Parathyroid adenoma (tissue), 2 donors: ENCODE results near the gene AGAP1.

Experiments used
- H2AFZ ChIP-seq: fragments of 300-600 bp; sonication (generic); one replicate; pipeline ENCODE4 v1.7.0; 2017; ENCODE audit warnings: antibody characterized with exemption, mild to moderate bottlenecking
- H3K27ac ChIP-seq: fragments of 300-600 bp; sonication (generic); one replicate; pipeline ENCODE4 v1.7.0; 2017
- H3K27me3 ChIP-seq: fragments of 300-600 bp; sonication (generic); one replicate; pipeline ENCODE4 v1.7.0; 2017; ENCODE audit warnings: low read length; ENCODE audit not compliant: control insufficient read depth, insufficient read depth
- H3K36me3 ChIP-seq: fragments of 300-600 bp; sonication (generic); one replicate; pipeline ENCODE4 v1.7.0; 2017; ENCODE audit warnings: low read length; ENCODE audit not compliant: control insufficient read depth, insufficient read depth
- H3K4me1 ChIP-seq: fragments of 300-600 bp; sonication (generic); one replicate; pipeline ENCODE4 v1.7.0; 2017; ENCODE audit warnings: control low read depth
- H3K4me2 ChIP-seq: fragments of 300-600 bp; sonication (generic); one replicate; pipeline ENCODE4 v1.7.0; 2017; ENCODE audit warnings: low read length
- H3K4me3 ChIP-seq: fragments of 300-600 bp; sonication (generic); one replicate; pipeline ENCODE4 v1.7.0; 2017; ENCODE audit warnings: low read depth, low read length
- H3K79me2 ChIP-seq: fragments of 300-600 bp; sonication (generic); one replicate; pipeline ENCODE4 v1.7.0; 2017; ENCODE audit warnings: control low read depth
- H3K9ac ChIP-seq: fragments of 300-600 bp; sonication (generic); one replicate; pipeline ENCODE4 v1.7.0; 2017; ENCODE audit warnings: mild to moderate bottlenecking
- H3K9me3 ChIP-seq: fragments of 300-600 bp; sonication (generic); one replicate; pipeline ENCODE4 v1.7.0; 2017; ENCODE audit warnings: low read length; ENCODE audit not compliant: control insufficient read depth
- TF ChIP-seq, protein P1 (sequence below): fragments of 300-600 bp; sonication (generic); IDR thresholded peaks from one replicate; pipeline ENCODE4 v1.7.0; 2017; ENCODE audit warnings: antibody characterized with exemption, mild to moderate bottlenecking
- donor health status: primary hyperparathyroidism.

The AGAP1 gene

DNA sequence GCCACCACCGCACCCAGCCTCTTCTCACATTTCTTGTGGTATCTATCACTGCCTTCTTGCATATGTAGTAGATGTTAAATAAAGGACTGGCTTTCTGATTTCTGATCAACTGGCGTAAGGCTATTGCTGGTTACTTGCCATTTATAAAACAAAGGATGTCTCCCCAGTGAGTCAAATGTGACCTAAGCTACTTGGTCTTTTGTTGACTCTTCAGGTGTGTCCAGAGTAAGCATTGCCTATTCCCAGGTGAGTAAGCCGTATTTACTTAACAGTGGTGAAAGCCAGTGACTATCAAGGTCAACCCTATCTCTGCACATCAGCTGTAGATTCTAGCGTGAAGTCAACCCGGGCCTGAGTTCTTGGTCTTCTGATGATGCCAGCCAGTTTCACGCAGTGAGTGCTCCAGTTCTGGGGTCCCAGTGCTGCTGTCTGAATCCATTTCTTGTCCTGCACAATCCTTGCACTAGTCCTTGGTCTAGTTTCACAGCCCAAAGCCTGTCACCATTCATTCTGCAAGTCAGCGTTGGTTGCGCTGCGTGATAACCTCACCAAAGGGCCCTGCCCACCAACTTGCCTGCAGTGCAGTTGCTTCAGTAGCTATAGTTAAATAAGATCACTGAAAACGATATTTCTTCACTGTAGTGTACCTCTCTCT is 554.2 kb downstream of the AGAP1 start:
- Histone ChIP-seq H3K9ac (no peak overlapping the region), H3K4me1 (no peaks in the 10 kb centered on the region), H3K4me3 (no peak overlapping the region), H3K27ac (no peak overlapping the region), H3K36me3 (no peaks in the 10 kb centered on the region), H2AFZ (no peak overlapping the region), H3K27me3 (no peaks in the 10 kb centered on the region), H3K9me3 (no peaks in the 10 kb centered on the region), H3K79me2 (no peaks in the 10 kb centered on the region), H3K4me2 (no peak overlapping the region)
- TF ChIP-seq, protein P1, sequence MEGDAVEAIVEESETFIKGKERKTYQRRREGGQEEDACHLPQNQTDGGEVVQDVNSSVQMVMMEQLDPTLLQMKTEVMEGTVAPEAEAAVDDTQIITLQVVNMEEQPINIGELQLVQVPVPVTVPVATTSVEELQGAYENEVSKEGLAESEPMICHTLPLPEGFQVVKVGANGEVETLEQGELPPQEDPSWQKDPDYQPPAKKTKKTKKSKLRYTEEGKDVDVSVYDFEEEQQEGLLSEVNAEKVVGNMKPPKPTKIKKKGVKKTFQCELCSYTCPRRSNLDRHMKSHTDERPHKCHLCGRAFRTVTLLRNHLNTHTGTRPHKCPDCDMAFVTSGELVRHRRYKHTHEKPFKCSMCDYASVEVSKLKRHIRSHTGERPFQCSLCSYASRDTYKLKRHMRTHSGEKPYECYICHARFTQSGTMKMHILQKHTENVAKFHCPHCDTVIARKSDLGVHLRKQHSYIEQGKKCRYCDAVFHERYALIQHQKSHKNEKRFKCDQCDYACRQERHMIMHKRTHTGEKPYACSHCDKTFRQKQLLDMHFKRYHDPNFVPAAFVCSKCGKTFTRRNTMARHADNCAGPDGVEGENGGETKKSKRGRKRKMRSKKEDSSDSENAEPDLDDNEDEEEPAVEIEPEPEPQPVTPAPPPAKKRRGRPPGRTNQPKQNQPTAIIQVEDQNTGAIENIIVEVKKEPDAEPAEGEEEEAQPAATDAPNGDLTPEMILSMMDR: no peak

GRCh38 chr2:236049981-236050380 is 556.1 kb downstream of the AGAP1 start:
- H3K27me3 ChIP-seq: no peaks in the 10 kb centered on the region
- TF ChIP-seq, protein P1: no peak
- no peak overlapping the region for H2AFZ ChIP-seq
- no peaks in the 10 kb centered on the region for H3K36me3 ChIP-seq
- H3K4me3 ChIP-seq: no peak overlapping the region
- H3K4me2 ChIP-seq: no peak overlapping the region
- no peak overlapping the region for H3K9ac ChIP-seq
- no peaks in the 10 kb centered on the region for H3K9me3 ChIP-seq
- no peaks in the 10 kb centered on the region for H3K79me2 ChIP-seq
- no peaks in the 10 kb centered on the region for H3K4me1 ChIP-seq
- H3K27ac ChIP-seq: no peak overlapping the region

GRCh38 chr2:236051351-236051750 is 557.5 kb downstream of the AGAP1 start:
- Histone ChIP-seq H3K4me1 (no peaks in the 10 kb centered on the region), H3K4me3 (no peak overlapping the region)

GRCh38 chr2:236051806-236052205 is 558.0 kb downstream of the AGAP1 start:
- H3K27me3 ChIP-seq: no peaks in the 10 kb centered on the region
- H3K27ac ChIP-seq: no peak overlapping the region
- no peaks in the 10 kb centered on the region for H3K36me3 ChIP-seq
- H3K4me3 ChIP-seq: no peak overlapping the region
- no peaks in the 10 kb centered on the region for H3K79me2 ChIP-seq
- H2AFZ ChIP-seq: no peak overlapping the region
- no peak overlapping the region for H3K4me2 ChIP-seq
- H3K4me1 ChIP-seq: no peaks in the 10 kb centered on the region
- no peak overlapping the region for H3K9ac ChIP-seq
- TF ChIP-seq, protein P1: no peak
- H3K9me3 ChIP-seq: no peaks in the 10 kb centered on the region

More at GRCh38 chr2:236051351-236051750, 557.5 kb downstream of the AGAP1 start:
- Histone ChIP-seq H3K27ac (no peak overlapping the region), H3K36me3 (no peaks in the 10 kb centered on the region), H2AFZ (no peak overlapping the region), H3K27me3 (no peaks in the 10 kb centered on the region), H3K79me2 (no peaks in the 10 kb centered on the region), H3K9ac (no peak overlapping the region), H3K9me3 (no peaks in the 10 kb centered on the region), H3K4me2 (no peak overlapping the region)
- TF ChIP-seq, protein P1: no peak

- TF ChIP-seq, protein P1: no peak
- Histone ChIP-seq H3K36me3 (no peaks in the 10 kb centered on the region), H3K9me3 (no peaks in the 10 kb centered on the region), H2AFZ (no peak overlapping the region), H3K4me2 (no peak overlapping the region), H3K79me2 (no peaks in the 10 kb centered on the region), H3K27ac (no peak overlapping the region), H3K9ac (no peak overlapping the region), H3K4me1 (no peaks in the 10 kb centered on the region), H3K4me3 (no peak overlapping the region), H3K27me3 (no peaks in the 10 kb centered on the region)
Measured at GRCh38 chr2:236052206-236052605, 558.4 kb downstream of the AGAP1 start.
